Muscle layer of colon (tissue), 2 donors: ENCODE data around the gene NRP2.

ENCODE experiments used
- H3K27ac ChIP-seq: one replicate; pipeline ENCODE4 v1.7.0; 2013; ENCODE audit warnings: low read depth, mild to moderate bottlenecking, low read length, moderate library complexity
- H3K27me3 ChIP-seq, 2 donors: one replicate each; pipeline ENCODE4 v1.7.0; 2013; ENCODE audit warnings: low read length in 2 of 2, mild to moderate bottlenecking in 2 of 2; ENCODE audit not compliant: insufficient read depth in 2 of 2, control insufficient read depth in 1 of 2
- H3K36me3 ChIP-seq: one replicate; pipeline ENCODE4 v1.7.0; 2013; ENCODE audit warnings: mild to moderate bottlenecking, low read length; ENCODE audit not compliant: insufficient read depth
- H3K4me1 ChIP-seq: one replicate; pipeline ENCODE4 v1.7.0; 2013; ENCODE audit warnings: mild to moderate bottlenecking, low read length; ENCODE audit not compliant: insufficient read depth
- H3K4me3 ChIP-seq, 2 donors: one replicate each; pipeline ENCODE4 v1.7.0; 2013; ENCODE audit warnings: low read length in 2 of 2, low read depth in 1 of 2, mild to moderate bottlenecking in 1 of 2, moderate library complexity in 1 of 2
- H3K9ac ChIP-seq: one replicate; pipeline ENCODE4 v1.7.0; 2013; ENCODE audit warnings: low read length
- H3K9me3 ChIP-seq: one replicate; pipeline ENCODE4 v1.7.0; 2013; ENCODE audit warnings: mild to moderate bottlenecking, low read length
- donor health status: abdominal sarcoma.
- donor health status: Adenocarcinoma of cecum.

NRP2 gene

GRCh38 chr2:205660521-205661124 lies 21.7 kb upstream of the NRP2 start:
- Histone ChIP-seq H3K27me3 (no peaks in the 10 kb centered on the region), H3K27ac (no peak overlapping the region), H3K9ac (no peak overlapping the region), H3K9me3 (no peaks in the 10 kb centered on the region), H3K4me3 (no peak overlapping the region), H3K4me1 (peaks cover 31% of the 10 kb centered on the region), H3K36me3 (no peaks in the 10 kb centered on the region)

- Histone ChIP-seq H3K9ac (no peak overlapping the region), H3K4me1 (peaks cover 31% of the 10 kb centered on the region), H3K27ac (no peak overlapping the region), H3K4me3 (no peak overlapping the region), H3K9me3 (no peaks in the 10 kb centered on the region), H3K36me3 (no peaks in the 10 kb centered on the region), H3K27me3 (no peaks in the 10 kb centered on the region)
Measured at GRCh38 chr2:205661281-205661680, 21.0 kb upstream of the NRP2 start.

GRCh38 chr2:205662206-205662965 lies 19.9 kb upstream of the NRP2 start:
- Histone ChIP-seq H3K4me3 (no peak overlapping the region), H3K27me3 (no peaks in the 10 kb centered on the region)

GRCh38 chr2:205665791-205666190 lies 16.5 kb upstream of the NRP2 start:
- Histone ChIP-seq H3K4me1 (peaks cover 5% of the 10 kb centered on the region), H3K36me3 (no peaks in the 10 kb centered on the region), H3K4me3 (no peak overlapping the region)

More at GRCh38 chr2:205662206-205662965, 19.9 kb upstream of the NRP2 start:
- Histone ChIP-seq H3K9me3 (no peaks in the 10 kb centered on the region), H3K9ac (no peak overlapping the region), H3K4me1 (peaks cover 25% of the 10 kb centered on the region), H3K27ac (no peak overlapping the region), H3K36me3 (no peaks in the 10 kb centered on the region)

GRCh38 chr2:205670292-205670691 lies 12.0 kb upstream of the NRP2 start:
- Histone ChIP-seq H3K9ac (no peak overlapping the region), H3K9me3 (no peaks in the 10 kb centered on the region), H3K27ac (no peak overlapping the region), H3K27me3 (no peaks in the 10 kb centered on the region), H3K36me3 (no peaks in the 10 kb centered on the region), H3K4me1 (peaks cover 1% of the 10 kb centered on the region), H3K4me3 (no peak overlapping the region)

More at GRCh38 chr2:205665791-205666190, 16.5 kb upstream of the NRP2 start:
- Histone ChIP-seq H3K9ac (no peak overlapping the region), H3K9me3 (no peaks in the 10 kb centered on the region), H3K27me3 (no peaks in the 10 kb centered on the region), H3K27ac (no peak overlapping the region)

GRCh38 chr2:205673312-205673711 lies 9.0 kb upstream of the NRP2 start:
- no peak overlapping the region for H3K9ac ChIP-seq
- no peaks in the 10 kb centered on the region for H3K36me3 ChIP-seq
- H3K27ac ChIP-seq: no peak overlapping the region
- no peaks in the 10 kb centered on the region for H3K9me3 ChIP-seq
- H3K4me3 ChIP-seq: no peak overlapping the region
- no peaks in the 10 kb centered on the region for H3K27me3 ChIP-seq
- H3K4me1 ChIP-seq: peaks cover 7% of the 10 kb centered on the region

GRCh38 chr2:205675861-205676516 lies 6.3 kb upstream of the NRP2 start:
- Histone ChIP-seq H3K9ac (no peak overlapping the region), H3K27me3 (no peaks in the 10 kb centered on the region), H3K36me3 (no peaks in the 10 kb centered on the region), H3K9me3 (no peaks in the 10 kb centered on the region), H3K4me1 (peaks cover 15% of the 10 kb centered on the region), H3K4me3 (peak overlapping the region in 1 of 2 donors; percentile 18), H3K27ac (no peak overlapping the region)

GRCh38 chr2:205678541-205679142 lies 3.7 kb upstream of the NRP2 start:
- H3K4me1 ChIP-seq: peaks cover 17% of the 10 kb centered on the region
- no peak overlapping the region for H3K9ac ChIP-seq
- no peaks in the 10 kb centered on the region for H3K27me3 ChIP-seq
- no peaks in the 10 kb centered on the region for H3K36me3 ChIP-seq
- H3K27ac ChIP-seq: no peak overlapping the region
- H3K4me3 ChIP-seq: no peak overlapping the region
- no peaks in the 10 kb centered on the region for H3K9me3 ChIP-seq

- no peaks in the 10 kb centered on the region for H3K27me3 ChIP-seq
- H3K4me1 ChIP-seq: peaks cover 17% of the 10 kb centered on the region
Measured at GRCh38 chr2:205679410-205680009, 2.8 kb upstream of the NRP2 start.

GRCh38 chr2:205680067-205680466 lies 2.2 kb upstream of the NRP2 start:
- H3K4me1 ChIP-seq: peaks cover 17% of the 10 kb centered on the region
- no peaks in the 10 kb centered on the region for H3K27me3 ChIP-seq
- no peaks in the 10 kb centered on the region for H3K36me3 ChIP-seq
- H3K9me3 ChIP-seq: no peaks in the 10 kb centered on the region
- peak overlapping the region; percentile 1 for H3K27ac ChIP-seq
- no peak overlapping the region for H3K4me3 ChIP-seq
- no peak overlapping the region for H3K9ac ChIP-seq

More at GRCh38 chr2:205679410-205680009, 2.8 kb upstream of the NRP2 start:
- Histone ChIP-seq H3K9me3 (no peaks in the 10 kb centered on the region), H3K27ac (no peak overlapping the region), H3K36me3 (no peaks in the 10 kb centered on the region), H3K9ac (no peak overlapping the region), H3K4me3 (no peak overlapping the region)

- Histone ChIP-seq H3K27ac (peak overlapping the region; percentile 55), H3K4me1 (peaks cover 10% of the 10 kb centered on the region)
Measured at GRCh38 chr2:205680903-205681302, 1.4 kb upstream of the NRP2 start.

More at GRCh38 chr2:205680903-205681302, 1.4 kb upstream of the NRP2 start:
- no peaks in the 10 kb centered on the region for H3K9me3 ChIP-seq
- no peaks in the 10 kb centered on the region for H3K27me3 ChIP-seq
- H3K9ac ChIP-seq: no peak overlapping the region
- no peaks in the 10 kb centered on the region for H3K36me3 ChIP-seq
- no peak overlapping the region for H3K4me3 ChIP-seq
